ENCODE measurements around the gene PPIL6. TPM values are rescaled to one million over a fixed set of nuclear protein-coding genes. Genes with fewer than 3 reads are reported as not detected.

Gene PPIL6
- total and polyA plus RNA-seq, 2 donors (not counting 1 experiment from before 2014, with no cell fraction given): 0.85 to 1.8 TPM

DNA sequence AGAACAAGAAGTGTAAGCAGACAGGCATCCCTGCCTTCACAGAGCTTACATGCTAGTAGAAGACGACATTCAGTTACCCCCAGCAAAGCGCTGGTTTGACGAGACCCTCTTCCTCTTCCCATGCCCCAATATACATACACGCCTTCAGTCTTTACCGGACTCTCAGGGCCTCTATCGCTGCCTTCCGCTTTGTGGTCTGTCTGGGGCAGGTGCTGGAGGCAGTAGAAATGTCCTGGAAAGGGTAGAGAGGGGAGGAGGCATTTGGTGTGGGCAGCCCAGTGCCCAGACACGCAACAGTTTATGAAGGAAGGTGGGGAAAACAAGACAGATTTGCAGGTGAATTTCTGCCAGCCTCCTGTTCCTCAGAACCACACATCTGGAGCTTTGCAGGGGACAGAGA lies 6.1 kb upstream of the PPIL6 start:
- WGBS (ENCODE audit: insufficient coverage): 30% methylated on average over 2 of the region's 8 CpGs
- H3K9me3 ChIP-seq (ENCODE audit: control extremely low read depth in 1 of 3, control insufficient read depth in 2 of 3, insufficient read depth in 1 of 3, low read length in 2 of 3): no peaks in the 10 kb centered on the region
- DNase-seq (peak; percentile 41), ATAC-seq (ENCODE audit: low read depth) (no peak)
- H3K4me3 Mint-ChIP-seq: no peak overlapping the region
- no peak overlapping the region for H3K9ac ChIP-seq (ENCODE audit: low read length)
- H3K27me3 Mint-ChIP-seq: no peaks in the 10 kb centered on the region
- no peak overlapping the region for H3K4me2 ChIP-seq (replicated peaks; ENCODE audit: low read depth, low read length, poor library complexity, severe bottlenecking)
- H3K4me1 Mint-ChIP-seq: peaks cover 66% of the 10 kb centered on the region
- peak overlapping the region; percentile 67 for H3K27ac Mint-ChIP-seq
- ChIA-PET CTCF (interaction anchor here (1.1 kb wide), 1 partner anchor 9 kb away, joined by 3 read pairs; the partner anchor contains the start of gene MICAL1), POLR2A (interaction anchor here (1.3 kb wide), 1 partner anchor 10 kb away, joined by 7 read pairs; the partner anchor contains the start of gene MICAL1)
- H2AFZ ChIP-seq (ENCODE audit: insufficient read depth, low read depth, low read length, poor library complexity, severe bottlenecking): no peak overlapping the region
- H3K4me1 ChIP-seq (ENCODE audit: control insufficient read depth in 2 of 2, insufficient read depth in 2 of 2, low read length in 2 of 2): peaks cover 54 to 61% of the 10 kb centered on the region in 2 donors
- intact Hi-C loops (cut with micrococcal nuclease): no loop called here
- TF ChIP-seq CTCF (IDR thresholded peaks at IDR 0.05) (no peak), EZH2 (IDR thresholded peaks at IDR 0.05; ENCODE audit: borderline replicate concordance, insufficient read depth, low read depth, low read length, poor library complexity, severe bottlenecking) (no peak)
- peaks cover 16% of the 10 kb centered on the region for H3K79me2 ChIP-seq (ENCODE audit: control insufficient read depth, insufficient read depth, low read length)
- H4K20me1 ChIP-seq (ENCODE audit: control insufficient read depth, insufficient read depth, low read length, poor library complexity, severe bottlenecking): peaks cover 23% of the 10 kb centered on the region
- H3K27ac ChIP-seq (ENCODE audit: low read length in 2 of 2): no peak overlapping the region
- H3K27me3 ChIP-seq (replicated peaks in 1 of 4; ENCODE audit: control extremely low read depth in 1 of 4, control insufficient read depth in 3 of 4, insufficient read depth in 4 of 4, low read length in 3 of 4): no peaks in the 10 kb centered on the region
- H3K36me3 ChIP-seq (replicated peaks in 1 of 2; ENCODE audit: control extremely low read depth in 1 of 2, control insufficient read depth in 1 of 2, extremely low read depth in 1 of 2, insufficient read depth in 2 of 2, low read length in 1 of 2): peaks cover 0 to 59% of the 10 kb centered on the region in 2 experiments
- H3K9me3 Mint-ChIP-seq (ENCODE audit: insufficient read depth): no peaks in the 10 kb centered on the region
- no peak overlapping the region for H3K4me3 ChIP-seq (ENCODE audit: control extremely low read depth in 1 of 5, extremely low read depth in 1 of 5, insufficient read depth in 1 of 5, low read depth in 2 of 5, low read length in 4 of 5)

DNA sequence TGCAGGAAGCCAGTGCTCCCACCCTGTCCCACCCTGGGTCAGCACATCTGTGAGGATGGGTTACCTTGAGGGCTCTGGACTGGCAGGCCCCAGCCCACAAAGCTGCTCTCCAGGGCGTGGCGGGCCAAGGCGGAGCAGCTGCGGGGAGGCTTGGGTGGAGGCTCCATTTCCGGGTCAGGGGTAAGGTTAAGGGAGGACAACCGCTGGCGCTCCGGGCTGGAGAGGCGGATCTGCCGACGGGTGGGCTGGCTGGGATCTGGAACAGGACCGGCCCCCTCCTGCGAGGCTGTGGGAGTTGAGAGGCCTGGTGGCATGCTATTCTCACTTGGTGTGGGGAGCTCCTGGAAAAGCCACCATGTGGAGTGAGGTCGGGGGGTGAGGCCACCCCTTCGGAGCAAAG lies 5.6 kb upstream of the PPIL6 start:
- Histone ChIP-seq H2AFZ (ENCODE audit: insufficient read depth, low read depth, low read length, poor library complexity, severe bottlenecking) (no peak overlapping the region), H3K4me2 (replicated peaks; ENCODE audit: low read depth, low read length, poor library complexity, severe bottlenecking) (no peak overlapping the region), H3K27me3 (replicated peaks in 1 of 4; ENCODE audit: control extremely low read depth in 1 of 4, control insufficient read depth in 3 of 4, insufficient read depth in 4 of 4, low read length in 3 of 4) (no peaks in the 10 kb centered on the region), H3K4me3 (ENCODE audit: control extremely low read depth in 1 of 5, extremely low read depth in 1 of 5, insufficient read depth in 1 of 5, low read depth in 2 of 5, low read length in 4 of 5) (no peak overlapping the region), H3K27ac (ENCODE audit: low read length in 2 of 2) (no peak overlapping the region), H4K20me1 (ENCODE audit: control insufficient read depth, insufficient read depth, low read length, poor library complexity, severe bottlenecking) (peaks cover 28% of the 10 kb centered on the region), H3K79me2 (ENCODE audit: control insufficient read depth, insufficient read depth, low read length) (peaks cover 18% of the 10 kb centered on the region), H3K4me1 (ENCODE audit: control insufficient read depth in 2 of 2, insufficient read depth in 2 of 2, low read length in 2 of 2) (peaks cover 51 to 61% of the 10 kb centered on the region in 2 donors), H3K36me3 (replicated peaks in 1 of 2; ENCODE audit: control extremely low read depth in 1 of 2, control insufficient read depth in 1 of 2, extremely low read depth in 1 of 2, insufficient read depth in 2 of 2, low read length in 1 of 2) (peaks cover 0 to 56% of the 10 kb centered on the region in 2 experiments), H3K9me3 (ENCODE audit: control extremely low read depth in 1 of 3, control insufficient read depth in 2 of 3, insufficient read depth in 1 of 3, low read length in 2 of 3) (no peaks in the 10 kb centered on the region), H3K9ac (ENCODE audit: low read length) (no peak overlapping the region)
- ChIA-PET CTCF (interaction anchor here (1.1 to 2.8 kb wide), 2 partner anchors 9 kb away, joined by 3 to 12 read pairs; partner anchors contain the start of gene MICAL1), POLR2A (interaction anchor here (3.6 kb wide), 1 partner anchor 8 kb away, joined by 26 read pairs; the partner anchor contains the start of gene MICAL1)
- intact Hi-C loops (cut with micrococcal nuclease): no loop called here
- ATAC-seq (ENCODE audit: low read depth): no peak
- Mint-ChIP-seq H3K4me3 (no peak overlapping the region), H3K27ac (peak overlapping the region; percentile 67), H3K27me3 (no peaks in the 10 kb centered on the region), H3K9me3 (ENCODE audit: insufficient read depth) (no peaks in the 10 kb centered on the region), H3K4me1 (peaks cover 68% of the 10 kb centered on the region)
- no peak for TF ChIP-seq EZH2 (IDR thresholded peaks at IDR 0.05; ENCODE audit: borderline replicate concordance, insufficient read depth, low read depth, low read length, poor library complexity, severe bottlenecking)
- no peak for TF ChIP-seq CTCF (IDR thresholded peaks at IDR 0.05)
- peak; percentile 32 for DNase-seq
- whole genome bisulfite sequencing (ENCODE audit: insufficient coverage): 95% methylated on average over 13 of the region's 15 CpGs
